OCI-LY7 (cell line): ENCODE results near the gene PCK1. TPM values are rescaled to one million over a fixed set of nuclear protein-coding genes. Genes with fewer than 3 reads are reported as not detected.

Experiments used
- BruUV-seq: library from RNA; stranded (reverse); fragments of 400-500 nt; replicated peaks from 2 replicates; lab custom pipeline; 2021; lab: Mats Ljungman, UMichigan
- CTCF ChIA-PET: fragments of 300-600 bp; sonication (Branson Sonifier 250); formaldehyde crosslinking; loops from one replicate; lab custom pipeline; 2022; ENCODE audit warnings: antibody characterized with exemption; ENCODE audit not compliant: unreplicated experiment; lab: Charles Lee
- POLR2A ChIA-PET: fragments of 300-600 bp; sonication (Branson Sonifier 250); formaldehyde crosslinking; loops from one replicate; lab custom pipeline; 2022; ENCODE audit warnings: antibody characterized with exemption; lab: Charles Lee
- DNase-seq: peaks from one replicate; pipeline ENCODE4 v3.0.0-alpha.2; 2015; ENCODE audit warnings: low spot score
- H2AFZ ChIP-seq: fragments of 200-600 bp; sonication (generic), shearing (Covaris generic); 2 replicates; pipeline ENCODE4 v1.6.1; 2014; ENCODE audit warnings: mild to moderate bottlenecking, antibody characterized with exemption, low read length, moderate library complexity
- H3K27ac ChIP-seq: fragments of 200-600 bp; sonication (generic); 2 replicates; pipeline ENCODE4 v1.5.1; 2014; ENCODE audit warnings: mixed run types, low read depth, mild to moderate bottlenecking, moderate library complexity, low read length, inconsistent platforms; ENCODE audit not compliant: poor library complexity, severe bottlenecking
- H3K36me3 ChIP-seq: fragments of 200-600 bp; sonication (generic); 2 replicates; pipeline ENCODE4 v1.6.1; 2014; ENCODE audit warnings: mild to moderate bottlenecking, antibody characterized with exemption, low read length, moderate library complexity, mixed read lengths; ENCODE audit not compliant: insufficient read depth
- H3K4me1 ChIP-seq: fragments of 200-600 bp; sonication (generic); 2 replicates; pipeline ENCODE4 v1.5.1; 2014; ENCODE audit warnings: mild to moderate bottlenecking, low read length; ENCODE audit not compliant: insufficient read depth, poor library complexity, severe bottlenecking
- H3K4me2 ChIP-seq: fragments of 200-600 bp; sonication (generic); 2 replicates; pipeline ENCODE4 v1.6.1; 2014; ENCODE audit warnings: mild to moderate bottlenecking, low read length
- H3K4me3 ChIP-seq: fragments of 200-600 bp; sonication (generic); 2 replicates; pipeline ENCODE4 v1.5.1; 2014; ENCODE audit warnings: mild to moderate bottlenecking, low read depth, low read length; ENCODE audit not compliant: poor library complexity, severe bottlenecking
- H3K79me2 ChIP-seq: fragments of 200-600 bp; sonication (generic); 2 replicates; pipeline ENCODE4 v1.6.1; 2016; ENCODE audit warnings: low read depth, mild to moderate bottlenecking, low read length, moderate library complexity, mixed read lengths; ENCODE audit not compliant: insufficient read depth
- H3K9me2 ChIP-seq: fragments of 200-600 bp; sonication (generic); 2 replicates; pipeline ENCODE4 v1.6.1; 2016; ENCODE audit warnings: mild to moderate bottlenecking, low read length, mixed read lengths; ENCODE audit not compliant: insufficient read depth
- H3K9me3 ChIP-seq: fragments of 200-600 bp; sonication (generic); 2 replicates; pipeline ENCODE4 v1.6.1; 2014; ENCODE audit warnings: mild to moderate bottlenecking, mixed run types, low read length, mixed read lengths
- H4K20me1 ChIP-seq: fragments of 200-600 bp; sonication (generic); 2 replicates; pipeline ENCODE4 v1.6.1; 2014; ENCODE audit warnings: mild to moderate bottlenecking, antibody characterized with exemption, low read length, moderate library complexity, mixed read lengths; ENCODE audit not compliant: insufficient read depth
- CTCF ChIP-seq: fragments of 200-600 bp; sonication (generic); conservative IDR thresholded peaks from 2 replicates; pipeline ENCODE4 v1.5.1; 2014; ENCODE audit warnings: mild to moderate bottlenecking, antibody characterized with exemption, low read length, moderate library complexity, mixed read lengths
- EZH2phosphoT487 ChIP-seq: fragments of 200-600 bp; sonication (generic); IDR thresholded peaks from 2 replicates; pipeline ENCODE4 v1.6.1; 2018; ENCODE audit warnings: low read depth, borderline replicate concordance, mild to moderate bottlenecking, mixed run types, antibody characterized with exemption, low read length, moderate library complexity, mixed read lengths
- intact Hi-C: fragments of 100-400 bp; cut with micrococcal nuclease; formaldehyde crosslinking; loops from one replicate; pipeline ENCODE4 v1.10.0; 2022; ENCODE audit not compliant: unreplicated experiment
- total RNA-seq, 2 experiments: library from RNA; depleted of rRNA in 1 of 2; stranded (reverse); fragments of >200 nt in 1 of 2; shearing (Covaris generic) in 1 of 2; gene quantifications; 2 replicates each; pipeline ENCODE4 v1.2.3, GENCODE V29; 2014 to 2022

PCK1 gene
- total RNA-seq, 2 experiments from 2014 or later, result 6.9 to 13.0 TPM

- intact Hi-C loops, result no loop called here
- DNase-seq, result no peak
- no peaks in the 10 kb centered on the region for H4K20me1 ChIP-seq
- no peaks in the 10 kb centered on the region for H3K9me3 ChIP-seq
- no TSS peak for BruUV-seq
- POLR2A ChIA-PET, result interaction anchor here (0.6 to 1.5 kb wide), 4 partner anchors 13 to 238 kb away, joined by 3 to 5 read pairs (median 4); no protein-coding TSS in a partner anchor
- no peak overlapping the region for H2AFZ ChIP-seq
- CTCF ChIA-PET, result no interaction called here
- H3K4me2 ChIP-seq, result no peak overlapping the region
- no peak overlapping the region for H3K4me3 ChIP-seq
- TF ChIP-seq CTCF (no peak), EZH2phosphoT487 (no peak)
- H3K27ac ChIP-seq, result no peak overlapping the region
- no peaks in the 10 kb centered on the region for H3K36me3 ChIP-seq
- H3K9me2 ChIP-seq, result no peaks in the 10 kb centered on the region
- H3K79me2 ChIP-seq, result no peaks in the 10 kb centered on the region
- H3K4me1 ChIP-seq, result peaks cover 10% of the 10 kb centered on the region
Observed at GRCh38 chr20:57600320-57601210, 39.7 kb downstream of the PCK1 start.

- H3K4me2 ChIP-seq, result no peak overlapping the region
- no peaks in the 10 kb centered on the region for H3K36me3 ChIP-seq
- no peaks in the 10 kb centered on the region for H4K20me1 ChIP-seq
- CTCF ChIA-PET, result no interaction called here
- no peaks in the 10 kb centered on the region for H3K79me2 ChIP-seq
- BruUV-seq, result no TSS peak
- POLR2A ChIA-PET, result interaction anchor here (1.5 kb wide), 1 partner anchor 12 kb away, joined by 4 read pairs; no protein-coding TSS in a partner anchor
- intact Hi-C loops, result no loop called here
- H2AFZ ChIP-seq, result no peak overlapping the region
- DNase-seq, result no peak
- no peaks in the 10 kb centered on the region for H3K9me3 ChIP-seq
- no peak overlapping the region for H3K4me3 ChIP-seq
- H3K27ac ChIP-seq, result no peak overlapping the region
- no peaks in the 10 kb centered on the region for H3K9me2 ChIP-seq
- TF ChIP-seq EZH2phosphoT487 (no peak), CTCF (no peak)
- peaks cover 10% of the 10 kb centered on the region for H3K4me1 ChIP-seq
Observed at GRCh38 chr20:57601211-57601570, 40.3 kb downstream of the PCK1 start.

GRCh38 chr20:57601737-57602136, 40.8 kb downstream of the PCK1 start:
- DNase-seq, result no peak
- intact Hi-C loops, result no loop called here
- no peaks in the 10 kb centered on the region for H3K9me2 ChIP-seq
- H3K79me2 ChIP-seq, result no peaks in the 10 kb centered on the region
- no peak overlapping the region for H3K4me3 ChIP-seq
- H2AFZ ChIP-seq, result no peak overlapping the region
- no peak overlapping the region for H3K27ac ChIP-seq
- peaks cover 7% of the 10 kb centered on the region for H3K4me1 ChIP-seq
- H4K20me1 ChIP-seq, result no peaks in the 10 kb centered on the region
- no TSS peak for BruUV-seq
- no peaks in the 10 kb centered on the region for H3K9me3 ChIP-seq
- ChIA-PET CTCF (no interaction called here), POLR2A (interaction anchor here (1.5 kb wide), 1 partner anchor 12 kb away, joined by 4 read pairs; no protein-coding TSS in a partner anchor)
- TF ChIP-seq EZH2phosphoT487 (no peak), CTCF (no peak)
- no peak overlapping the region for H3K4me2 ChIP-seq
- no peaks in the 10 kb centered on the region for H3K36me3 ChIP-seq
